GM23338 (cell line): ENCODE measurements around the gene ATP6V0C. TPM values are rescaled to one million over a fixed set of nuclear protein-coding genes. Genes with fewer than 3 reads are reported as not detected.

Source experiments
- ATAC-seq: fragments of 200-7000 bp; cut with Tn5 transposase; 3 replicates; pipeline ENCODE4 v1.9.1; 2020
- DNase-seq: peaks from one replicate; pipeline ENCODE4 v3.0.0-alpha.2; 2015; ENCODE audit warnings: low spot score
- H2AFZ ChIP-seq: fragments of 200-600 bp; sonication (generic); 2 replicates; pipeline ENCODE4 v1.8.0; 2016; ENCODE audit warnings: antibody characterized with exemption, mild to moderate bottlenecking, moderate library complexity
- H3F3A ChIP-seq: fragments of 200-600 bp; sonication (generic); replicated peaks from 2 replicates; pipeline ENCODE4 v1.8.0; 2017; ENCODE audit warnings: antibody characterized with exemption, mixed run types, low read depth
- H3K27ac ChIP-seq: fragments of 200-600 bp; sonication (generic); 2 replicates; pipeline ENCODE4 v1.6.1; 2016; ENCODE audit warnings: low read depth
- H3K27me3 ChIP-seq: fragments of 200-600 bp; sonication (generic); 2 replicates; pipeline ENCODE4 v1.8.0; 2016; ENCODE audit warnings: mild to moderate bottlenecking, mixed run types, moderate library complexity; ENCODE audit not compliant: insufficient read depth
- H3K36me3 ChIP-seq: fragments of 200-600 bp; sonication (generic); 2 replicates; pipeline ENCODE4 v1.8.0; 2016; ENCODE audit warnings: mild to moderate bottlenecking; ENCODE audit not compliant: insufficient read depth
- H3K4me1 ChIP-seq: fragments of 200-600 bp; sonication (generic); 2 replicates; pipeline ENCODE4 v1.8.0; 2016; ENCODE audit warnings: mild to moderate bottlenecking, moderate library complexity; ENCODE audit not compliant: insufficient read depth
- H3K4me2 ChIP-seq: fragments of 200-600 bp; sonication (generic); 2 replicates; pipeline ENCODE4 v1.7.1; 2017; ENCODE audit warnings: mixed run types
- H3K4me3 ChIP-seq: fragments of 200-600 bp; sonication (generic); 2 replicates; pipeline ENCODE4 v1.6.1; 2016; ENCODE audit warnings: mixed run types
- H3K79me2 ChIP-seq: fragments of 200-600 bp; sonication (generic); replicated peaks from 2 replicates; pipeline ENCODE4 v1.8.0; 2017; ENCODE audit warnings: mild to moderate bottlenecking; ENCODE audit not compliant: insufficient read depth
- H3K9me2 ChIP-seq: fragments of 200-600 bp; sonication (generic); 2 replicates; pipeline ENCODE4 v1.8.0; 2017; ENCODE audit not compliant: insufficient read depth
- H4K20me1 ChIP-seq: fragments of 200-600 bp; sonication (generic); replicated peaks from 2 replicates; pipeline ENCODE4 v1.8.0; 2017; ENCODE audit warnings: mild to moderate bottlenecking; ENCODE audit not compliant: insufficient read depth
- H3K27ac Mint-ChIP-seq: 2 replicates; pipeline ENCODE4 v1.8.0; 2020; ENCODE audit warnings: inconsistent platforms, mild to moderate bottlenecking, moderate library complexity, mixed read lengths
- H3K27me3 Mint-ChIP-seq: 3 replicates; pipeline ENCODE4 v1.8.0; 2022; ENCODE audit warnings: low read depth, mild to moderate bottlenecking, moderate library complexity, mixed read lengths, inconsistent platforms; ENCODE audit not compliant: insufficient read depth, poor library complexity
- H3K36me3 Mint-ChIP-seq: 3 replicates; pipeline ENCODE4 v1.8.0; 2021; ENCODE audit warnings: low read depth, mild to moderate bottlenecking, inconsistent platforms, moderate library complexity, mixed read lengths
- H3K4me1 Mint-ChIP-seq: 3 replicates; pipeline ENCODE4 v1.8.0; 2020; ENCODE audit warnings: mild to moderate bottlenecking, inconsistent platforms, mixed read lengths
- H3K4me3 Mint-ChIP-seq: 3 replicates; pipeline ENCODE4 v1.8.0; 2021; ENCODE audit warnings: moderate library complexity, mild to moderate bottlenecking, inconsistent platforms, mixed read lengths
- H3K9me3 Mint-ChIP-seq: 3 replicates; pipeline ENCODE4 v1.8.0; 2020; ENCODE audit warnings: moderate library complexity, mild to moderate bottlenecking, inconsistent platforms, mixed read lengths
- CREB1 ChIP-seq: fragments of 250-450 bp; sonication (Bioruptor Pico); IDR thresholded peaks from 2 replicates; pipeline ENCODE4 v1.5.0; 2020; ENCODE audit warnings: low read depth, mild to moderate bottlenecking, moderate library complexity
- EZH2 ChIP-seq: fragments of 200-600 bp; sonication (generic); IDR thresholded peaks from one replicate; pipeline ENCODE4 v1.8.0; 2017; ENCODE audit warnings: antibody characterized with exemption, mild to moderate bottlenecking, low read depth; ENCODE audit not compliant: unreplicated experiment
- EZH2phosphoT487 ChIP-seq: fragments of 200-600 bp; sonication (generic); IDR thresholded peaks from one replicate; pipeline ENCODE4 v1.8.1; 2018; ENCODE audit warnings: antibody characterized with exemption; ENCODE audit not compliant: unreplicated experiment
- JUNB ChIP-seq: IDR thresholded peaks from one replicate; pipeline ENCODE4 v1.6.1; 2016; ENCODE audit warnings: antibody characterized with exemption; ENCODE audit not compliant: unreplicated experiment
- NANOG ChIP-seq: IDR thresholded peaks from 2 replicates; pipeline ENCODE4 v1.6.1; 2016; ENCODE audit warnings: antibody characterized with exemption, borderline replicate concordance
- POLR2AphosphoS5 ChIP-seq: IDR thresholded peaks from 2 replicates; pipeline ENCODE4 v1.6.1; 2016; ENCODE audit warnings: antibody characterized with exemption, low read depth
- STAT1 ChIP-seq: IDR thresholded peaks from one replicate; pipeline ENCODE4 v1.6.1; 2016; ENCODE audit warnings: antibody characterized with exemption; ENCODE audit not compliant: unreplicated experiment
- ZNF114 ChIP-seq: fragments of 250-450 bp; sonication (Bioruptor Pico); IDR thresholded peaks from 2 replicates; pipeline ENCODE4 v1.5.0; 2020; ENCODE audit warnings: mild to moderate bottlenecking, moderate library complexity
- polyA plus RNA-seq: library from polyadenylated mRNA; unstranded; fragments of >200 nt; fragmentation: Nextera tagmentation; extraction: Ambion mirVana; gene quantifications from 2 replicates; pipeline ENCODE4 v1.2.1, GENCODE V29; 2016
- total RNA-seq: library from RNA; depleted of rRNA; stranded (reverse); fragments of >200 nt; shearing (Covaris generic); gene quantifications from 2 replicates; pipeline ENCODE4 v1.2.3, GENCODE V29; 2014
- TF ChIP-seq, protein P1 (sequence below), 2 experiments: fragments of 200-600 bp in 1 of 2; sonication (generic) in 1 of 2; conservative IDR thresholded peaks; 2 replicates each; pipeline versions ENCODE4 v1.5.1 to v1.6.1; 2016 to 2017; ENCODE audit warnings: antibody characterized with exemption in 2 of 2, low read depth in 2 of 2, mild to moderate bottlenecking in 2 of 2, moderate library complexity in 1 of 2
- TF ChIP-seq, protein P2 (sequence below): fragments of 250-450 bp; sonication (Bioruptor Pico); IDR thresholded peaks from 2 replicates; pipeline ENCODE4 v1.5.0; 2020; ENCODE audit warnings: mild to moderate bottlenecking, moderate library complexity
- TF ChIP-seq, protein P3 (sequence below): IDR thresholded peaks from 2 replicates; pipeline ENCODE4 v1.6.1; 2016; ENCODE audit warnings: antibody characterized with exemption

The ATP6V0C gene
- total and polyA plus RNA-seq, 2 experiments from 2014 or later, result 98.2 to 162 TPM

DNA sequence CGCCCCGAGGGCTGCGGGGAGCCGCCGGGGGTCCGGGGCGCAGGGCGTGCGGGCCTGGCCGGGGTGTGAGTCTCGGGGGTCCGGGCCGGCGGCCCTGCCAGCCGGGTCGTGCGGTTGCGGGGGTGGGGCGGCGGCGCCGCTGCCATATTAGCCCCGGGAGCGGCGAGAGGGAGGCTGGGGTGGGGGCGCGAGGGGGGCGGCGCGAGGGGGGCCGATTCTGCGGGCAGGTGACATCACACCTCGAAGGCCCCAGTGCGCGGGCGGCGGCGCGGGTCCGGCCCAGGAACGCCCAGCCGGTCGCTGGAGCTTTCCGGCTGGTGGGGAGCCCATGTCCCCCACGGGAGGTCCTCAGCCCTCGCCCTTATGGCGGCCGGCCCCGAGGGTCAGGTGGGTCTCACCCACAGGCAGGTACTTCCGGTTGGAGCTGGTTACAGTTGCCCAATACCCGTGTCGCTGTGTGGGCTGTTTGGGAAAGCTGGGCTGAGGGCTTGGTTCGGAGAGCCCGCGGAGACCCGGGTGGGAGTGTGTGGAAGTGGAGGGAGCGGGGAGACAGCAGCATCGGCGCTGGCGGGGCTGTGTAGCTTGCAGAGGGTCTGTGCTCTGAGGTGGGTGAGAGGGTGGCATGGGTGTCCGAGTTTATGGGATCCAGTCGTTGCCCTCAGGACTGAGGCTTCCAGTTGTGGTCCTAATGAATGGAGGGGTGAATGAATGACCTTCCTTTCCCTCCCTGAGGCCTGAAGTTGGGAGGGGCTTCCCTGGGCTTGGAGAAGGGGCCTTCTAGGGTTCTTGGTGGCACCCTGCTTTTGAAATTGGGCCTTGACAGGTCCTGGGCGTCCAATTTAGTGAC lies 804 bp downstream of the ATP6V0C start:
- H3K27me3 Mint-ChIP-seq, result peaks cover 42% of the 10 kb centered on the region
- peaks cover 52% of the 10 kb centered on the region for H3K4me1 Mint-ChIP-seq

More for the DNA sequence above, 804 bp downstream of the ATP6V0C start:
- TF ChIP-seq NANOG, result no peak
- TF ChIP-seq, protein P1, sequence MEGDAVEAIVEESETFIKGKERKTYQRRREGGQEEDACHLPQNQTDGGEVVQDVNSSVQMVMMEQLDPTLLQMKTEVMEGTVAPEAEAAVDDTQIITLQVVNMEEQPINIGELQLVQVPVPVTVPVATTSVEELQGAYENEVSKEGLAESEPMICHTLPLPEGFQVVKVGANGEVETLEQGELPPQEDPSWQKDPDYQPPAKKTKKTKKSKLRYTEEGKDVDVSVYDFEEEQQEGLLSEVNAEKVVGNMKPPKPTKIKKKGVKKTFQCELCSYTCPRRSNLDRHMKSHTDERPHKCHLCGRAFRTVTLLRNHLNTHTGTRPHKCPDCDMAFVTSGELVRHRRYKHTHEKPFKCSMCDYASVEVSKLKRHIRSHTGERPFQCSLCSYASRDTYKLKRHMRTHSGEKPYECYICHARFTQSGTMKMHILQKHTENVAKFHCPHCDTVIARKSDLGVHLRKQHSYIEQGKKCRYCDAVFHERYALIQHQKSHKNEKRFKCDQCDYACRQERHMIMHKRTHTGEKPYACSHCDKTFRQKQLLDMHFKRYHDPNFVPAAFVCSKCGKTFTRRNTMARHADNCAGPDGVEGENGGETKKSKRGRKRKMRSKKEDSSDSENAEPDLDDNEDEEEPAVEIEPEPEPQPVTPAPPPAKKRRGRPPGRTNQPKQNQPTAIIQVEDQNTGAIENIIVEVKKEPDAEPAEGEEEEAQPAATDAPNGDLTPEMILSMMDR (conservative IDR thresholded peaks at IDR 0.05; ENCODE audit: low read depth in 2 of 2), result no peak
- TF ChIP-seq EZH2phosphoT487, result no peak
- no peak for TF ChIP-seq ZNF114 (CRISPR knock-in tag)
- TF ChIP-seq, protein P2, sequence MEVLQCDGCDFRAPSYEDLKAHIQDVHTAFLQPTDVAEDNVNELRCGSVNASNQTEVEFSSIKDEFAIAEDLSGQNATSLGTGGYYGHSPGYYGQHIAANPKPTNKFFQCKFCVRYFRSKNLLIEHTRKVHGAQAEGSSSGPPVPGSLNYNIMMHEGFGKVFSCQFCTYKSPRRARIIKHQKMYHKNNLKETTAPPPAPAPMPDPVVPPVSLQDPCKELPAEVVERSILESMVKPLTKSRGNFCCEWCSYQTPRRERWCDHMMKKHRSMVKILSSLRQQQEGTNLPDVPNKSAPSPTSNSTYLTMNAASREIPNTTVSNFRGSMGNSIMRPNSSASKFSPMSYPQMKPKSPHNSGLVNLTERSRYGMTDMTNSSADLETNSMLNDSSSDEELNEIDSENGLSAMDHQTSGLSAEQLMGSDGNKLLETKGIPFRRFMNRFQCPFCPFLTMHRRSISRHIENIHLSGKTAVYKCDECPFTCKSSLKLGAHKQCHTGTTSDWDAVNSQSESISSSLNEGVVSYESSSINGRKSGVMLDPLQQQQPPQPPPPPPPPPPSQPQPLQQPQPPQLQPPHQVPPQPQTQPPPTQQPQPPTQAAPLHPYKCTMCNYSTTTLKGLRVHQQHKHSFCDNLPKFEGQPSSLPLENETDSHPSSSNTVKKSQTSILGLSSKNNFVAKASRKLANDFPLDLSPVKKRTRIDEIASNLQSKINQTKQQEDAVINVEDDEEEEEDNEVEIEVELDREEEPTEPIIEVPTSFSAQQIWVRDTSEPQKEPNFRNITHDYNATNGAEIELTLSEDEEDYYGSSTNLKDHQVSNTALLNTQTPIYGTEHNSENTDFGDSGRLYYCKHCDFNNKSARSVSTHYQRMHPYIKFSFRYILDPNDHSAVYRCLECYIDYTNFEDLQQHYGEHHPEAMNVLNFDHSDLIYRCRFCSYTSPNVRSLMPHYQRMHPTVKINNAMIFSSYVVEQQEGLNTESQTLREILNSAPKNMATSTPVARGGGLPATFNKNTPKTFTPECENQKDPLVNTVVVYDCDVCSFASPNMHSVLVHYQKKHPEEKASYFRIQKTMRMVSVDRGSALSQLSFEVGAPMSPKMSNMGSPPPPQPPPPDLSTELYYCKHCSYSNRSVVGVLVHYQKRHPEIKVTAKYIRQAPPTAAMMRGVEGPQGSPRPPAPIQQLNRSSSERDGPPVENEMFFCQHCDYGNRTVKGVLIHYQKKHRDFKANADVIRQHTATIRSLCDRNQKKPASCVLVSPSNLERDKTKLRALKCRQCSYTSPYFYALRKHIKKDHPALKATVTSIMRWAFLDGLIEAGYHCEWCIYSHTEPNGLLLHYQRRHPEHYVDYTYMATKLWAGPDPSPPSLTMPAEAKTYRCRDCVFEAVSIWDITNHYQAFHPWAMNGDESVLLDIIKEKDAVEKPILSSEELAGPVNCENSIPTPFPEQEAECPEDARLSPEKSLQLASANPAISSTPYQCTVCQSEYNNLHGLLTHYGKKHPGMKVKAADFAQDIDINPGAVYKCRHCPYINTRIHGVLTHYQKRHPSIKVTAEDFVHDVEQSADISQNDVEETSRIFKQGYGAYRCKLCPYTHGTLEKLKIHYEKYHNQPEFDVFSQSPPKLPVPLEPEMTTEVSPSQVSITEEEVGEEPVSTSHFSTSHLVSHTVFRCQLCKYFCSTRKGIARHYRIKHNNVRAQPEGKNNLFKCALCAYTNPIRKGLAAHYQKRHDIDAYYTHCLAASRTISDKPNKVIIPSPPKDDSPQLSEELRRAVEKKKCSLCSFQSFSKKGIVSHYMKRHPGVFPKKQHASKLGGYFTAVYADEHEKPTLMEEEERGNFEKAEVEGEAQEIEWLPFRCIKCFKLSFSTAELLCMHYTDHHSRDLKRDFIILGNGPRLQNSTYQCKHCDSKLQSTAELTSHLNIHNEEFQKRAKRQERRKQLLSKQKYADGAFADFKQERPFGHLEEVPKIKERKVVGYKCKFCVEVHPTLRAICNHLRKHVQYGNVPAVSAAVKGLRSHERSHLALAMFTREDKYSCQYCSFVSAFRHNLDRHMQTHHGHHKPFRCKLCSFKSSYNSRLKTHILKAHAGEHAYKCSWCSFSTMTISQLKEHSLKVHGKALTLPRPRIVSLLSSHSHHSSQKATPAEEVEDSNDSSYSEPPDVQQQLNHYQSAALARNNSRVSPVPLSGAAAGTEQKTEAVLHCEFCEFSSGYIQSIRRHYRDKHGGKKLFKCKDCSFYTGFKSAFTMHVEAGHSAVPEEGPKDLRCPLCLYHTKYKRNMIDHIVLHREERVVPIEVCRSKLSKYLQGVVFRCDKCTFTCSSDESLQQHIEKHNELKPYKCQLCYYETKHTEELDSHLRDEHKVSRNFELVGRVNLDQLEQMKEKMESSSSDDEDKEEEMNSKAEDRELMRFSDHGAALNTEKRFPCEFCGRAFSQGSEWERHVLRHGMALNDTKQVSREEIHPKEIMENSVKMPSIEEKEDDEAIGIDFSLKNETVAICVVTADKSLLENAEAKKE (CRISPR knock-in tag), result no peak
- no peak for TF ChIP-seq STAT1
- no peak for TF ChIP-seq JUNB
- no peak for TF ChIP-seq EZH2
- TF ChIP-seq CREB1 (CRISPR knock-in tag), result no peak
- TF ChIP-seq, protein P3, sequence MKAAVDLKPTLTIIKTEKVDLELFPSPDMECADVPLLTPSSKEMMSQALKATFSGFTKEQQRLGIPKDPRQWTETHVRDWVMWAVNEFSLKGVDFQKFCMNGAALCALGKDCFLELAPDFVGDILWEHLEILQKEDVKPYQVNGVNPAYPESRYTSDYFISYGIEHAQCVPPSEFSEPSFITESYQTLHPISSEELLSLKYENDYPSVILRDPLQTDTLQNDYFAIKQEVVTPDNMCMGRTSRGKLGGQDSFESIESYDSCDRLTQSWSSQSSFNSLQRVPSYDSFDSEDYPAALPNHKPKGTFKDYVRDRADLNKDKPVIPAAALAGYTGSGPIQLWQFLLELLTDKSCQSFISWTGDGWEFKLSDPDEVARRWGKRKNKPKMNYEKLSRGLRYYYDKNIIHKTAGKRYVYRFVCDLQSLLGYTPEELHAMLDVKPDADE, result no peak
- no peak for TF ChIP-seq POLR2AphosphoS5
- Histone ChIP-seq H3K4me2 (peak overlapping the region; percentile 92), H3K27ac (no peak overlapping the region), H3K36me3 (no peaks in the 10 kb centered on the region), H3F3A (0 out of 2 replicates have a peak, but pooled peaks cover 23% of the 10 kb centered on the region), H3K9me2 (no peaks in the 10 kb centered on the region), H3K4me1 (peaks cover 22% of the 10 kb centered on the region; the same call in 1 of the 2 replicates), H3K79me2 (peaks cover 50% of the 10 kb centered on the region), H3K4me3 (peak overlapping the region; percentile 91), H3K27me3 (no peaks in the 10 kb centered on the region), H4K20me1 (peaks cover 29% of the 10 kb centered on the region), H2AFZ (no peak overlapping the region)
- Mint-ChIP-seq H3K36me3 (peaks cover 11% of the 10 kb centered on the region), H3K27ac (peak overlapping the region; percentile 95), H3K4me3 (peak overlapping the region; percentile 89), H3K9me3 (no peaks in the 10 kb centered on the region; the same call in 1 of the 3 replicates)
- ATAC-seq (peak; percentile 1; the same call in 2 of the 3 replicates), DNase-seq (peak; percentile 52)
